Measurements from ENCODE around the gene SLC36A2. TPM values are rescaled to one million over a fixed set of nuclear protein-coding genes. Genes with fewer than 3 reads are reported as not detected.

The SLC36A2 gene
- total and polyA plus RNA-seq, 4 donors: not detected

DNA sequence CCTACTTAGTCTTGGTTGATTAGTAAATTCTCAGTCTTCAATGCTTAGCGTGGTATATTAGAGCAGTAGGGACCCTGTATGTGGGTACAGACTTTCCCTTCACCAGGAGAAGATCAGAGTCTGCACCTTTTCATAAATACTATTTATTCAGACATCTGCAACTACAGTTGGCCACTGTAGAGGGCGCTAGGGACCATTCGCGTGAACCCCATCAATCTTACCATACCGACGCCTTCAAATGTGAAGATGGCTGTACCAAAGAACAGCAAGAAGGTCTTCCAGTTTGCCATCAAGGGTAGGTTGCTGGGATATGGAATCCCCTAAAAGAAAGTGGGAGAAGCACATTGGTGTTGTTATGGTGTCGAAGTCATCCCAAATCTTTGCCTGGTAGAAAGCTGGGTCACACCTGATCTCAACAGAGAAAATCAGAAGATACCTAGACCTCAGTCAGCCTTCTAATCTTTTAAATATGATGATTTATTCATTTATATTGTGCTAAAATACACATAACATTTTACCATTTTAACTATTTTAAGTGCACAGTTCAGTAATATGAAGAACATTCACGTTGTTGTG is 62.9 kb downstream of the SLC36A2 start:
- H3K36me3 ChIP-seq (ENCODE audit: control insufficient read depth in 1 of 2, insufficient read depth in 2 of 2, low read length in 1 of 2): no peaks in the 10 kb centered on the region
- H3K27me3 ChIP-seq (ENCODE audit: control insufficient read depth in 1 of 2, insufficient read depth in 2 of 2, low read length in 1 of 2): no peaks in the 10 kb centered on the region
- ATAC-seq (ENCODE audit: low FRiP score) (no peak), DNase-seq (no peak)
- no peak overlapping the region for H3K4me3 ChIP-seq (ENCODE audit: low read length in 2 of 2)
- H3K4me1 ChIP-seq (ENCODE audit: control insufficient read depth in 1 of 2, insufficient read depth in 2 of 2, low read length in 2 of 2): no peaks in the 10 kb centered on the region
- intact Hi-C loops (cut with DNase I): no loop called here
- no peak overlapping the region for H3K27ac ChIP-seq (ENCODE audit: low read depth in 1 of 2, low read length in 2 of 2)
- WGBS, 2 donors: 22 to 27% methylated on average over 8 of the region's 8 CpGs
- H3K9me3 ChIP-seq (ENCODE audit: control insufficient read depth, low read length): no peaks in the 10 kb centered on the region

DNA sequence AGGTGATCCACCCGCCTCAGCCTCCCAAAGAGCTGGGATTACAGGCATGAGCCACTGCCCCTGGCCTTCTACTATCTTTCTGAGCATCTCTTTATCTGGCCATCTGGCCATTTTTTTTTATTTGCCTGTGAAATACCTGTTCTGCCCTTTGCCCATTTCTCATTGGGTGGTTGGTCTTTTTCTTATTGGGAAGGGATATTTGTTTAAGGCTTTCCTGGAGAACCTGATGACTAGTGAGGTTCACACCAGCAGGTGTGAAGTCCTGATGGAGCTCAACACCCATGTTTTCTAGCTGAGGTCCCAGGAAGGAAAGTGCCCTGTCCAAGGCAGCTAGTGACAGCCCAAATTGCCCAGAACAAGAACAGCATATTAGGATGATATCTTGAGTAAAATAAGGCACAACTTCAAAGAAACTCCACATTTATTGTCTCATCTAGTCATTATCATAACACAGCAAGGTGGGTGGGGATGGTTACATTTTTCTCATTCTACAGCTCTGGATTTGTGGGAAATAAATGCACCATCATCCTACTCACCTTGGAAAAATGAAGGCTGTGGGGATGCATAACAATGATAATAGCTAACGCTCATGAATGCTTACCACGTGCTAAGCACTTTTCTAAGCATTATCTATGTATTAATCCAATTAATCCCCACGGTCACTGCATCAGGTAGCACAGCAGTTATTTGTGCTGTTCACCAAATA is 64.1 kb downstream of the SLC36A2 start:
- intact Hi-C loops (cut with DNase I): no loop called here
- H3K27me3 ChIP-seq (ENCODE audit: control insufficient read depth in 1 of 2, insufficient read depth in 2 of 2, low read length in 1 of 2): no peaks in the 10 kb centered on the region
- DNase-seq (no peak), ATAC-seq (ENCODE audit: low FRiP score) (no peak)
- no peaks in the 10 kb centered on the region for H3K4me1 ChIP-seq (ENCODE audit: control insufficient read depth in 1 of 2, insufficient read depth in 2 of 2, low read length in 2 of 2)
- 84% methylated on average over 4 of the region's 4 CpGs for WGBS, 2 donors
- no peak overlapping the region for H3K27ac ChIP-seq (ENCODE audit: low read depth in 1 of 2, low read length in 2 of 2)
- no peaks in the 10 kb centered on the region for H3K36me3 ChIP-seq (ENCODE audit: control insufficient read depth in 1 of 2, insufficient read depth in 2 of 2, low read length in 1 of 2)
- no peak overlapping the region for H3K4me3 ChIP-seq (ENCODE audit: low read length in 2 of 2)
- no peaks in the 10 kb centered on the region for H3K9me3 ChIP-seq (ENCODE audit: control insufficient read depth, low read length)

DNA sequence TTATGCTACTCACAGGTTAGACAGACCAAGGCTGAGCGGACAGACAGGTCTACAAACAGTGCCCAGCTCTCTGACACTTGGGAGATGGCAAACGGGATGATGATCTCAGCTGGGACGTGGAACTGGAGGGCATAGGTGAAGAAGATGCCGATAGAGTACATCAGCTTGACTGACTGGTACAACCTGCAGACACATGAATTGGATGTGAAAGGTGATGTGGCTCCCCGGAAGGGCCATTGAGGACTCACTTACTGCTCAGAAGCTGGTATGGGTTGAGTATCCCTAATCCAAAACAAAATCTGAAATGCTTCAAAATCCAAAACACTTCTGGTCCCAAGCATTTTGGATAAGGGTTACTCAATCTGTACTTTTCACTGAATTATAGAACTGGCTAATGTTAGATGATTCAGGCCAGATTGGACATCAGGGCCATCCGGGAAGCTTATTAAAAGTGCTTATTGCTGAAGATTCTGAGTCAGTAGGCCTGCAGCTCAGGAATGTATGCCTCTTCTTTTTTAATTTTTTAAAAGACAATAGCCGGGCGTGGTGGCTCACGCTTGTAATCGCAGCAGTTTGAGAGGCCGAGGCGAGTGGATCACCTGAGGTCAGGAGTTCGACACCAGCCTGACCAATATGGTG is 66.2 kb downstream of the SLC36A2 start:
- WGBS, 2 donors: 94% methylated on average over 13 of the region's 13 CpGs
- ATAC-seq (ENCODE audit: low FRiP score): no peak
- no peak overlapping the region for H3K4me3 ChIP-seq (ENCODE audit: low read length in 2 of 2)
- no peaks in the 10 kb centered on the region for H3K27me3 ChIP-seq (ENCODE audit: control insufficient read depth in 1 of 2, insufficient read depth in 2 of 2, low read length in 1 of 2)
- H3K9me3 ChIP-seq (ENCODE audit: control insufficient read depth, low read length): no peaks in the 10 kb centered on the region
- intact Hi-C loops (cut with DNase I): no loop called here
- no peaks in the 10 kb centered on the region for H3K36me3 ChIP-seq (ENCODE audit: control insufficient read depth in 1 of 2, insufficient read depth in 2 of 2, low read length in 1 of 2)
- DNase-seq: no peak
- no peaks in the 10 kb centered on the region for H3K4me1 ChIP-seq (ENCODE audit: control insufficient read depth in 1 of 2, insufficient read depth in 2 of 2, low read length in 2 of 2)
- H3K27ac ChIP-seq (ENCODE audit: low read depth in 1 of 2, low read length in 2 of 2): no peak overlapping the region

DNA sequence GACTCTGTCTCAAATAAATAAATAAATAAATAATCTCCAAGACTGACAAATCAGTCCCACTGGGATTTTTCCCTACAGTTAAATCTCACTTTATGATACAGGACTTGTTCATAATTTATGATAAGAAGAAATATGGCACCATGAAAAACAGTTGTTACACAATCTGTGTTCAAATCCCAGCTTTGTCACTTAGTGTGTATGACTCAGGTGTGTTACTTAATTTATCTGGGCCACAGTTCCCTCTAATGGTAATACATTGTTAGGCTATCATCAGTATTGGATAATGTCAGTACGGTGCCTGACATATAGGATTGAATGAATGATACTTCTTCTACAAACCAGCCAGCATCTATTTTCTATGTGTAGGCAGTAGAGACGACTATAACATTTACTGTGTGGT is 66.9 kb downstream of the SLC36A2 start:
- 89 to 94% methylated on average over 2 of the region's 2 CpGs for WGBS, 2 donors
- DNase-seq (no peak), ATAC-seq (ENCODE audit: low FRiP score) (no peak)
- intact Hi-C loops (cut with DNase I): no loop called here
- H3K4me1 ChIP-seq (ENCODE audit: control insufficient read depth in 1 of 2, insufficient read depth in 2 of 2, low read length in 2 of 2): no peaks in the 10 kb centered on the region
- H3K9me3 ChIP-seq (ENCODE audit: control insufficient read depth, low read length): no peaks in the 10 kb centered on the region
- H3K27ac ChIP-seq (ENCODE audit: low read depth in 1 of 2, low read length in 2 of 2): no peak overlapping the region
- H3K36me3 ChIP-seq (ENCODE audit: control insufficient read depth in 1 of 2, insufficient read depth in 2 of 2, low read length in 1 of 2): no peaks in the 10 kb centered on the region
- H3K4me3 ChIP-seq (ENCODE audit: low read length in 2 of 2): no peak overlapping the region
- H3K27me3 ChIP-seq (ENCODE audit: control insufficient read depth in 1 of 2, insufficient read depth in 2 of 2, low read length in 1 of 2): no peaks in the 10 kb centered on the region

DNA sequence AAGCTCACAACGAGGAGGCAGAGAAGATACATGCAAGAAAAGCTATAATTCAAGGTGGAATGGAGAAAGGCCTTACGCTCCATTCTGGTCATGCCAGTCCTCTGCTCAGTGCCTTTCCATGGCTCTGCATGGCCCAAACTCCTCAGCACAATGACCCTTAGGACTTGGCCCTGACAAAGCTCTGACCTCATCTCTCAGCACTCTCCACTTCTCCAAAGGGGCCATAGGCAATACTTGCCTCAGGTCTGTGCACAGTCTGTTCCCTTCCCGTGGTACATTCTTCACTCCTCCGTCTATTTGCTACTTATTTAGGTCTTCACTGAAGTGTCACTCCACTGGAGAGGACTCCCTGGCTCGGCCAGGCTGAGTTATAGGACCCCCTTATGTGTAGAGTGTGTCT is 68.5 kb downstream of the SLC36A2 start:
- Histone ChIP-seq H3K9me3 (ENCODE audit: control insufficient read depth, low read length) (no peaks in the 10 kb centered on the region), H3K36me3 (ENCODE audit: control insufficient read depth in 1 of 2, insufficient read depth in 2 of 2, low read length in 1 of 2) (no peaks in the 10 kb centered on the region), H3K4me3 (ENCODE audit: low read length in 2 of 2) (no peak overlapping the region), H3K27me3 (ENCODE audit: control insufficient read depth in 1 of 2, insufficient read depth in 2 of 2, low read length in 1 of 2) (no peaks in the 10 kb centered on the region), H3K4me1 (ENCODE audit: control insufficient read depth in 1 of 2, insufficient read depth in 2 of 2, low read length in 2 of 2) (no peaks in the 10 kb centered on the region), H3K27ac (ENCODE audit: low read depth in 1 of 2, low read length in 2 of 2) (no peak overlapping the region)
- intact Hi-C loops (cut with DNase I): no loop called here
- ATAC-seq (ENCODE audit: low FRiP score) (no peak), DNase-seq (no peak)
- 75 to 76% methylated on average over 5 of the region's 5 CpGs for WGBS, 2 donors

DNA sequence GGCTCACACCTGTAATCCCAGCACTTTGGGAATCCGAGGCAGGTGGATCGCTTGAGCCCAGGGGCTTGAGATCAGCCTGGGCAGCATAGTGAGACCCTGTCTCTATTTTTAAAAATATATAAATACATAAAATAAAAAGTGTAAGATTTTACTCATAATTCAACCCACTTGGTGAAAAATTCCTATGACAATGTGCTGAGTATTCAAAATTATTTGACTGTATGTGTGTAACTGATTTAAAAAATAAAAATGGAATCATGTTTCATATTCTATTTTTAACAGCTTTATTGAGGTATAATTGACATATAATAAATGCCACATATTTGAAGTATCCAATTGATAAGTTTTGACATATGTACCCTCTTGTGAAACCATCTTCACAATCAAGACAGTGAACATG is 71.6 kb downstream of the SLC36A2 start:
- H3K36me3 ChIP-seq (ENCODE audit: control insufficient read depth in 1 of 2, insufficient read depth in 2 of 2, low read length in 1 of 2): no peaks in the 10 kb centered on the region
- intact Hi-C loops (cut with DNase I): no loop called here
- no peaks in the 10 kb centered on the region for H3K9me3 ChIP-seq (ENCODE audit: control insufficient read depth, low read length)
- H3K4me3 ChIP-seq (ENCODE audit: low read length in 2 of 2): no peak overlapping the region
- H3K27me3 ChIP-seq (ENCODE audit: control insufficient read depth in 1 of 2, insufficient read depth in 2 of 2, low read length in 1 of 2): no peaks in the 10 kb centered on the region
- DNase-seq (no peak), ATAC-seq (ENCODE audit: low FRiP score) (no peak)
- WGBS, 2 donors: 87 to 94% methylated on average over 2 of the region's 2 CpGs
- H3K4me1 ChIP-seq (ENCODE audit: control insufficient read depth in 1 of 2, insufficient read depth in 2 of 2, low read length in 2 of 2): no peaks in the 10 kb centered on the region
- H3K27ac ChIP-seq (ENCODE audit: low read depth in 1 of 2, low read length in 2 of 2): no peak overlapping the region

DNA sequence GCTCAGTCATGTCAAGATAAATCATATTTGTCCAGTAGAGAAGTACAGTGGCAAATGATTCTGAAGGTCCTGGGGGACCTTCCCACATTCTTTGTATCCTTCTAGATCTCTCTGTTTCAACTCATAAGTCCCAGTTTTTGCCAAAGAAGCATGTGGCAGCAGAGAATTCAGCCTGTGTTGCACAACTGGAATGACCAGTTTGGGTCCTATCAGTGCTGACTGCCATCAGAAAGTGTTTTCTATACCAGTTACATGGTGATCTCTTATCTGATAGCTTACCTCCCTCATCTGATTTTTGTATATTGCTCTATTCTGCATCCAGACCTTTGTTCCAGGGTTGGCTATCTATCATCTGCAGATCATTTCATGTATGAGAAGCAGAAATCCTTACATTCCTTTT is 72.7 kb downstream of the SLC36A2 start:
- Histone ChIP-seq H3K27ac (ENCODE audit: low read depth in 1 of 2, low read length in 2 of 2) (no peak overlapping the region), H3K27me3 (ENCODE audit: control insufficient read depth in 1 of 2, insufficient read depth in 2 of 2, low read length in 1 of 2) (no peaks in the 10 kb centered on the region), H3K4me3 (ENCODE audit: low read length in 2 of 2) (no peak overlapping the region), H3K9me3 (ENCODE audit: control insufficient read depth, low read length) (no peaks in the 10 kb centered on the region), H3K4me1 (ENCODE audit: control insufficient read depth in 1 of 2, insufficient read depth in 2 of 2, low read length in 2 of 2) (no peaks in the 10 kb centered on the region), H3K36me3 (ENCODE audit: control insufficient read depth in 1 of 2, insufficient read depth in 2 of 2, low read length in 1 of 2) (no peaks in the 10 kb centered on the region)
- ATAC-seq (ENCODE audit: low FRiP score) (no peak), DNase-seq (no peak)
- intact Hi-C loops (cut with DNase I): no loop called here

DNA sequence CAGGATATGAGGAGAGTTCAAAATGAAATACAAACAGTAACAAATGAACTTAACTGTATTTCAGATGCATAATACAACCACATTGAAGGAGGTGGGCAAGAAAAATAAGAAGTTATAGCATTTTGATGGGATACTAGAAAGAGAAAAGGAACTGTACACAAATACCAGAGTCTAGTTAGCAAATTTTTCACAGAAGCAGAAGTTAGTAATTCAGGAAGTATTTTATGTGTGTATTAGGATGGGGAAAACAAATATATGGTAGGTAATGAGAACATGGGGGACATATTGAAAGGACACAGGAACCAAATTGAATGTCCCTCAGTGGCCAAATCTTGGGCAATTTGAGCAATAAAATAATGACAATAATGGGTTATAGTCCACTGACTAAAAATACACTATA is 76.0 kb downstream of the SLC36A2 start:
- H3K4me3 ChIP-seq (ENCODE audit: low read length in 2 of 2): no peak overlapping the region
- no peak for ATAC-seq (ENCODE audit: low FRiP score)
- H3K4me1 ChIP-seq (ENCODE audit: control insufficient read depth in 1 of 2, insufficient read depth in 2 of 2, low read length in 2 of 2): no peaks in the 10 kb centered on the region
- intact Hi-C loops (cut with DNase I): no loop called here
- no peaks in the 10 kb centered on the region for H3K9me3 ChIP-seq (ENCODE audit: control insufficient read depth, low read length)
- no peaks in the 10 kb centered on the region for H3K27me3 ChIP-seq (ENCODE audit: control insufficient read depth in 1 of 2, insufficient read depth in 2 of 2, low read length in 1 of 2)
- DNase-seq: no peak
- peaks cover 3 to 4% of the 10 kb centered on the region in 2 donors for H3K36me3 ChIP-seq (ENCODE audit: control insufficient read depth in 1 of 2, insufficient read depth in 2 of 2, low read length in 1 of 2)
- H3K27ac ChIP-seq (ENCODE audit: low read depth in 1 of 2, low read length in 2 of 2): no peak overlapping the region

DNA sequence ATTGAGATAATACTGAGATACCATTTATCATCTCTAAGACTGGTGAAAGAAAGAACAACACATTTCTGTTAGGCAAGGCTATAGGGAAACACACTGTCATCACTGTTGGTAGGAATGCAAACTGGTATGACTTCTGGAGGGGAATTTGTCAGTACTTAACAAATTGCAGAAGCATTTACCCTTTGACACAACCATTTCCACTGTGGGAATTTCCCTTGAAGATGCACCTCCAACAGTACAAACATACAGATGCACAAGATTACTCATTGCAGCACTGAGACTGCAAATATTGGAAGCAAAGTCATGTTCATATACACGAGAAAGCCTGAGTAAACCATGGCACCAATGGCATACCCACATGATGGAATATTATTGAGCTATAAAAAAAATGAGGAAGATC is 76.8 kb downstream of the SLC36A2 start:
- Histone ChIP-seq H3K4me3 (ENCODE audit: low read length in 2 of 2) (no peak overlapping the region), H3K27ac (ENCODE audit: low read depth in 1 of 2, low read length in 2 of 2) (no peak overlapping the region), H3K9me3 (ENCODE audit: control insufficient read depth, low read length) (no peaks in the 10 kb centered on the region), H3K27me3 (ENCODE audit: control insufficient read depth in 1 of 2, insufficient read depth in 2 of 2, low read length in 1 of 2) (no peaks in the 10 kb centered on the region), H3K36me3 (ENCODE audit: control insufficient read depth in 1 of 2, insufficient read depth in 2 of 2, low read length in 1 of 2) (peaks cover 3 to 4% of the 10 kb centered on the region in 2 donors), H3K4me1 (ENCODE audit: control insufficient read depth in 1 of 2, insufficient read depth in 2 of 2, low read length in 2 of 2) (no peaks in the 10 kb centered on the region)
- 66 to 80% methylated on average over 1 of the region's 1 CpG for WGBS, 2 donors
- intact Hi-C loops (cut with DNase I): no loop called here
- ATAC-seq (ENCODE audit: low FRiP score): no peak
- DNase-seq: no peak

All from aorta (tissue), 5 donors.